IPS-18a (cell line): ENCODE measurements around the gene PMFBP1.

ENCODE experiments used
- H3K27ac ChIP-seq: one replicate; pipeline ENCODE4 v1.5.1; 2013; ENCODE audit warnings: low read length
- H3K27me3 ChIP-seq: one replicate; pipeline ENCODE4 v1.6.1; 2013; ENCODE audit warnings: mild to moderate bottlenecking, low read length; ENCODE audit not compliant: control insufficient read depth, insufficient read depth
- H3K36me3 ChIP-seq: one replicate; pipeline ENCODE4 v1.6.1; 2013; ENCODE audit warnings: low read depth, low read length; ENCODE audit not compliant: control insufficient read depth
- H3K4me1 ChIP-seq: one replicate; pipeline ENCODE4 v1.6.1; 2013; ENCODE audit warnings: low read depth, low read length; ENCODE audit not compliant: control insufficient read depth
- H3K4me3 ChIP-seq: one replicate; pipeline ENCODE4 v1.5.1; 2013; ENCODE audit warnings: low read length
- H3K9ac ChIP-seq: one replicate; pipeline ENCODE4 v1.6.1; 2013; ENCODE audit warnings: mild to moderate bottlenecking, low read length, moderate library complexity
- H3K9me3 ChIP-seq: one replicate; pipeline ENCODE4 v1.6.1; 2013; ENCODE audit warnings: low read depth, low read length; ENCODE audit not compliant: control insufficient read depth

The PMFBP1 gene

GRCh38 chr16:72159386-72159785 lies 12.6 kb downstream of the PMFBP1 start:
- no peak overlapping the region for H3K4me3 ChIP-seq
- no peak overlapping the region for H3K9ac ChIP-seq
- H3K27me3 ChIP-seq = no peaks in the 10 kb centered on the region
- no peak overlapping the region for H3K27ac ChIP-seq
- H3K36me3 ChIP-seq = no peaks in the 10 kb centered on the region
- H3K9me3 ChIP-seq = no peaks in the 10 kb centered on the region
- H3K4me1 ChIP-seq = peaks cover 14% of the 10 kb centered on the region

DNA sequence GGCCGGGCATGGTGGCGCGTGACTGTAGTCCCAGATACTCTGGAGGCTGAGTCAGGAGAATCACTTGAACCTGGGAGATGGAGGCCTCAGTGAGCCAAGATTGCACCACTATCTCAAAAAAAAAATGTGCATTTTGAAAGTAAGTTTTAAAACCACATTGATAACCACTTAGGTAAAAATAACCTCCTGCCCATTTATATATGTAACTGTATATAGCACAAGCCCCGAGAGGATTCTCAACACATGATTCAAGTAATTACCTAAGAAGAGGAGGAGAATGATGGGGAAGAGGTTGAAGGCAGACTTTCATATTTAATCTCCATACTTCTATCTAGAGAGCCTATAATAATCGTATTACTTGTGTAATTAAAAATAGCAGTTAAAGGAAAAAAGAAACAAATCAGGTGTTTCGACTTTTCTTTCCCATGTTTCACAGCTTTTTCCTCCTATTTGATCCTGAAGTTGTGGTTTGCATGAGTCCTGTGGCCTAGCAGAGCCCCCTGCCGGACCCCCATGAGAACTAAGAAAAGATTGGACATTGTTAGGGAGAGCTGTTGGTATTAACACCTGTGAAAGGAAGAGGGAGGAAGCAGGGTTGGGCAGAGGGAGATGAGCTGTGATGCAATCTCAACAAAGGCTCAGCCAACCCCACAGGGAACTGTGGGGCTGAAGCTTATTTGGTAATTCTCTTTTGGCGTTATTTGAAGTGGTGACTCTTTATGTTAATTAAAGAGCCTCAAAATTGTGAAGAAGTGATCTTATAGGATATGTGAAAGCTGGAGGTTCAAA lies 22.1 kb downstream of the PMFBP1 start:
- no peaks in the 10 kb centered on the region for H3K27me3 ChIP-seq
- no peak overlapping the region for H3K27ac ChIP-seq
- H3K9ac ChIP-seq = no peak overlapping the region
- H3K4me3 ChIP-seq = no peak overlapping the region
- H3K4me1 ChIP-seq = no peaks in the 10 kb centered on the region
- H3K9me3 ChIP-seq = no peaks in the 10 kb centered on the region
- H3K36me3 ChIP-seq = no peaks in the 10 kb centered on the region

DNA sequence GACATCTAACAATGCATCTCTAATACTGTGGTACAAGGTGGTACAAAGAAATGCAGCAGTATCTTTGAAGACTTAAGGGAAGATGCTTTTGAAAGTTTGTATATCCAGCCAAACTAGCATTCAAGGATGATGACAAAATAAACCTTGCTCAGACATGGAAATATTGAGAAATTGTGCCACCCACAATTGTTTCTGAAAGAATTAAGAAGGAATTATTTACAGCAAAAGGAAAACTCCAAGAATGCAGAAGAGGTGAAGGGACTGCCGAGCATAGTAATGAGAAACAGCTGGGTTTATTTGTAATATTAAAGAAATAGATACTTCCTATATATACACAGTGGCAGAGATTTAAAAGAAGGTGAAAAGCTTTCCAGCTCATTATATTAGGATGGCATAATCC lies 29.5 kb downstream of the PMFBP1 start:
- Histone ChIP-seq H3K27me3 (no peaks in the 10 kb centered on the region), H3K4me1 (no peaks in the 10 kb centered on the region), H3K36me3 (no peaks in the 10 kb centered on the region), H3K4me3 (no peak overlapping the region), H3K9ac (no peak overlapping the region), H3K9me3 (no peaks in the 10 kb centered on the region), H3K27ac (no peak overlapping the region)

DNA sequence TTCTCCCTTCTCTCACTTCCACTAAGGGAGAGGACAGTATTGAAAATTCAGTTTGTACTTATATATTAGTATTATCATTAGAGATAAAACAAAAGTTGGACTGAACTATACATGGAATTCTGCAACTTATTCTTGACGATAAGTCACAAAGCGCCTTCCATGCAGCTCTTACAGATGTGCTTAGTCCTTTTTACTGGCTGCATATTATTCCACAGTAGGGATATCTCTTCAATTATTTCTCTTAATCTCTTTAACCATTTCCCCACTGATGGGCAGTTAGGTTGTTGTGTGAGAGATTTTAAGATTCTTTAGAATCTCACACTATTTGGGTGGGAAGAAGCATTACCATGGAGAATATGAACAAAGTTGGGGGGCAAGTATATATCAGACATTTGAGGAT lies 32.0 kb downstream of the PMFBP1 start:
- no peaks in the 10 kb centered on the region for H3K4me1 ChIP-seq
- no peak overlapping the region for H3K27ac ChIP-seq
- H3K36me3 ChIP-seq = no peaks in the 10 kb centered on the region
- no peaks in the 10 kb centered on the region for H3K27me3 ChIP-seq
- H3K9ac ChIP-seq = no peak overlapping the region
- no peaks in the 10 kb centered on the region for H3K9me3 ChIP-seq
- H3K4me3 ChIP-seq = no peak overlapping the region

DNA sequence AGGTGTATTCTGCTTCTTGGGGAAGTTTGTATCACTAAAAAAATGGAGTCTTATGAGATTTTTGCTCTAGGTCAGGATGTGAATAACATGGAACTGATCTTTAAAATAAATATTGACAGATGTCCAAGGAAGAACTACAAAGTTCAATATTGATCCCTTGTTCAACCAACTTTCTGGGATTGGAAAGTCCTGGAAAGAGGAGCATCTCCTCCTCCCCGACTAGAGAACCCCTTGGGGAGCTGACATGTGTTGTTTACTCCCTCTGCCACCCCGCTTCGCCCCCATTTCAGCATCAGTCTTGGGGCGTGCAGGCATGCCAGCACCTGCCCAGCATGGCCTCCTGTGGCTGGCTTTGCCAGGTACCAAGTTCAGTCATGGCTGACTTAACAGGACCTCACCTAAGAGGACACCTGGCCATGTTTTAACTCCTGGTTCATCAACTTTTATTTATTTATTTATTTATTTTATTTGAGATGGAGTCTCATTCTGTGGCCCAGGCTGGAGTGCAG lies 33.8 kb downstream of the PMFBP1 start:
- no peak overlapping the region for H3K27ac ChIP-seq
- H3K27me3 ChIP-seq = no peaks in the 10 kb centered on the region
- no peaks in the 10 kb centered on the region for H3K9me3 ChIP-seq
- no peak overlapping the region for H3K4me3 ChIP-seq
- H3K36me3 ChIP-seq = no peaks in the 10 kb centered on the region
- H3K9ac ChIP-seq = no peak overlapping the region
- no peaks in the 10 kb centered on the region for H3K4me1 ChIP-seq

GRCh38 chr16:72137380-72138063 lies 34.4 kb downstream of the PMFBP1 start:
- Histone ChIP-seq H3K36me3 (no peaks in the 10 kb centered on the region), H3K9ac (no peak overlapping the region), H3K9me3 (no peaks in the 10 kb centered on the region), H3K27me3 (no peaks in the 10 kb centered on the region), H3K4me3 (no peak overlapping the region), H3K4me1 (no peaks in the 10 kb centered on the region), H3K27ac (no peak overlapping the region)

- H3K27me3 ChIP-seq = no peaks in the 10 kb centered on the region
- H3K27ac ChIP-seq = no peak overlapping the region
- no peak overlapping the region for H3K9ac ChIP-seq
- H3K9me3 ChIP-seq = no peaks in the 10 kb centered on the region
- H3K4me1 ChIP-seq = no peaks in the 10 kb centered on the region
- no peak overlapping the region for H3K4me3 ChIP-seq
- no peaks in the 10 kb centered on the region for H3K36me3 ChIP-seq
Measured at GRCh38 chr16:72134507-72134906, 37.4 kb downstream of the PMFBP1 start.

DNA sequence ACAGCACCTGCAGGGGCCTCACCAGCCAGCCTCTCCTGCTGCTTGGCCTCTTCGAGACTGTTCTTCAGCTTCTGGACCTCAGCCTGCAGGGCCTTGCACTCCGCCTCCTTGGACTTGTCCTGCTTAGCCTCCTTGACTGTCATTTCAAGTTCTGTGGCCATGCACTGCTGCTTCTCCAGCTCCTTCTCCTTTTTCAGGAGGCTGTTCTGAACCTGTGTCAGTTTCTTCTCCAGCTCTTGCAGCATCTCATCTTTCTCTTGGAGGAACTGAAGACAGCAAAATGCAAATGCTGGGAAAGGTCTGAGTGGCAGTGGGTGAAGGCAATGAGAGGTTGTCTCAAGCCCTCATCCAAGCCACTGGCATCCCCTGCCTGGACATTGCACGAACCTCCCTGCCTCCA lies 39.2 kb downstream of the PMFBP1 start:
- no peaks in the 10 kb centered on the region for H3K36me3 ChIP-seq
- H3K27me3 ChIP-seq = no peaks in the 10 kb centered on the region
- H3K27ac ChIP-seq = no peak overlapping the region
- H3K9ac ChIP-seq = no peak overlapping the region
- H3K9me3 ChIP-seq = no peaks in the 10 kb centered on the region
- H3K4me1 ChIP-seq = no peaks in the 10 kb centered on the region
- H3K4me3 ChIP-seq = no peak overlapping the region

DNA sequence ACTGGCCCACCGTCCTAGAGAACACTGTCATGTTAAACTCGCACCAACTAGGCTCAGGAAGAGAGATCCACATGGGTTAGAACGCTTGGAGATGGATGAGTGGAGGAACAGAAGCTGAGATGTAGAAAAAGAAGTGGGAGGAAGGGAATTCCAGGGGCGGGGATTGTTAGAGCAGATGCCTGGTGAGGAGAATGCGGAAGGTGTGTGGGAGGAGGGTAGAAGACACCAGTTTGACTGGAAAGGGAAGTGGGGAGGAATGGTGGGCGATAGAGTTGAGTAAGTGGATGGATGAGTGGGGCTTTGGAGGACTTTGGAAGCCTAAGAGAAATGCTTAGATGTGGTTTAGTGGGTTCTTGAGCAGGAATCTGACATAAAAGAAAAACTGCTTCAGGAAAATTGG lies 40.9 kb downstream of the PMFBP1 start:
- H3K9me3 ChIP-seq = no peaks in the 10 kb centered on the region
- H3K36me3 ChIP-seq = no peaks in the 10 kb centered on the region
- no peak overlapping the region for H3K9ac ChIP-seq
- no peak overlapping the region for H3K4me3 ChIP-seq
- H3K27me3 ChIP-seq = no peaks in the 10 kb centered on the region
- no peak overlapping the region for H3K27ac ChIP-seq
- no peaks in the 10 kb centered on the region for H3K4me1 ChIP-seq

DNA sequence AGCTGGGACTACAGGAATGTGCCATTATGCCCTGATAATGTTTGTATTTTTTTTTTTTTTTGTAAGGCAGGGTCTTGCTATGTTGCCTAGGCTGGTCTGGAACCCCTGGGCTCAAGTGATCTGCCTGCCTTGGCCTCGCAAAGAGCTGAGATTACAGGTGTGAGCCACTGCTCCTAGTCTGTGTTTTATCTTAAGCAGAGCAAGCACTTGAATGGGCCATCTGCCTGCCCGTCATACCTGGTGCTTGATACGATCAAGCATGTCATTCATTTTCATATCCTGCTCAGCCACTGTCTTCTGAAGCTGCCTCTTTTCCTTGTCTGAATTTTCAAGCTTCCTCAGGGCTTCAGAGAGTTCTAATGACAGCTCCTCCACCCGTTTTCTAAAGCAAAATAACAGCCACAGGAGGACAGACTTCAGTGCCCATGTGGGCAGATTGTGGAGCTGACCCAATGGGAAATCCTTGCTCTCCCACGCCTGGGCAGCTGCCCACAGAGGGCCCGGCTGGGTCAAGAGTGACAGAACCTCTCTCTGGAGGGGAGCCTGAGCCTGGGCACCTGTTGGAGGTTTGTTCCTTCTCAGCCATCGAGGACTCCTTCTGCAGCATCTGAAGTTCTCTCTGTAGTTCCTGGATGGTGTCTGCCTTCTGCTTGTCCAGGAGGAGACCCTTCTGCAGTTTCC lies 41.8 kb downstream of the PMFBP1 start:
- Histone ChIP-seq H3K9ac (no peak overlapping the region), H3K4me3 (no peak overlapping the region), H3K27ac (no peak overlapping the region), H3K4me1 (peaks cover 3% of the 10 kb centered on the region), H3K9me3 (no peaks in the 10 kb centered on the region), H3K36me3 (no peaks in the 10 kb centered on the region), H3K27me3 (no peaks in the 10 kb centered on the region)

GRCh38 chr16:72128701-72129100 lies 43.3 kb downstream of the PMFBP1 start:
- Histone ChIP-seq H3K27ac (no peak overlapping the region), H3K4me3 (no peak overlapping the region), H3K4me1 (peaks cover 6% of the 10 kb centered on the region), H3K27me3 (no peaks in the 10 kb centered on the region), H3K9me3 (no peaks in the 10 kb centered on the region), H3K9ac (no peak overlapping the region), H3K36me3 (no peaks in the 10 kb centered on the region)
